ENCODE results near the gene DUSP6. TPM values are rescaled to one million over a fixed set of nuclear protein-coding genes. Genes with fewer than 3 reads are reported as not detected.

Gene DUSP6
- total RNA-seq, 1 donor from 2014 or later: 88.7 TPM

GRCh38 chr12:89373763-89374572 is 21.7 kb upstream of the DUSP6 start:
- DNase-seq (ENCODE audit: low spot score): no peak

GRCh38 chr12:89372584-89373370 is 20.5 kb upstream of the DUSP6 start:
- DNase-seq (ENCODE audit: low spot score): no peak

- DNase-seq (ENCODE audit: low spot score): no peak
Observed at GRCh38 chr12:89370850-89371249, 18.5 kb upstream of the DUSP6 start.

- DNase-seq (ENCODE audit: low spot score): no peak
Observed at GRCh38 chr12:89370421-89370831, 18.1 kb upstream of the DUSP6 start.

GRCh38 chr12:89369166-89369565 is 16.9 kb upstream of the DUSP6 start:
- no peak for DNase-seq (ENCODE audit: low spot score)

- DNase-seq (ENCODE audit: low spot score): no peak
Observed at GRCh38 chr12:89368391-89368790, 16.1 kb upstream of the DUSP6 start.

- DNase-seq (ENCODE audit: low spot score): no peak
Observed at GRCh38 chr12:89366676-89367364, 14.5 kb upstream of the DUSP6 start.

- no peak for DNase-seq (ENCODE audit: low spot score)
Observed at GRCh38 chr12:89364631-89365030, 12.3 kb upstream of the DUSP6 start.

- DNase-seq (ENCODE audit: low spot score): no peak
Observed at GRCh38 chr12:89364058-89364457, 11.8 kb upstream of the DUSP6 start.

- DNase-seq (ENCODE audit: low spot score): no peak
Observed at GRCh38 chr12:89363582-89363981, 11.3 kb upstream of the DUSP6 start.

GRCh38 chr12:89363084-89363483 is 10.8 kb upstream of the DUSP6 start:
- DNase-seq (ENCODE audit: low spot score): no peak

- DNase-seq (ENCODE audit: low spot score): no peak
Observed at GRCh38 chr12:89359615-89360014, 7.3 kb upstream of the DUSP6 start.

- DNase-seq (ENCODE audit: low spot score): no peak
Observed at GRCh38 chr12:89358805-89359204, 6.5 kb upstream of the DUSP6 start.

- no peak for DNase-seq (ENCODE audit: low spot score)
Observed at GRCh38 chr12:89357297-89357730, 5.0 kb upstream of the DUSP6 start.

- DNase-seq (ENCODE audit: low spot score): no peak
Observed at GRCh38 chr12:89356069-89356665, 3.9 kb upstream of the DUSP6 start.

- DNase-seq (ENCODE audit: low spot score): no peak
Observed at GRCh38 chr12:89355243-89356068, 3.2 kb upstream of the DUSP6 start.

GRCh38 chr12:89354612-89355067 is 2.3 kb upstream of the DUSP6 start:
- DNase-seq (ENCODE audit: low spot score): no peak

GRCh38 chr12:89353823-89354611 is 1.7 kb upstream of the DUSP6 start:
- DNase-seq (ENCODE audit: low spot score): peak; percentile 87

- DNase-seq (ENCODE audit: low spot score): peak; percentile 80
Observed at GRCh38 chr12:89353188-89353822, 1.0 kb upstream of the DUSP6 start.

- DNase-seq (ENCODE audit: low spot score): no peak
Observed at GRCh38 chr12:89352242-89352491, 134 bp downstream of the DUSP6 start.

Measured in ureter (tissue), 1 donor.